HG03108 (cell line): ENCODE data around the gene BORCS5.

Source experiments
- ATAC-seq: cut with Tn5 transposase; IDR thresholded peaks from one replicate; pipeline ENCODE4 v1.9.1; 2021; ENCODE audit warnings: moderate library complexity; ENCODE audit not compliant: unreplicated experiment

The BORCS5 gene

GRCh38 chr12:12428961-12429657 is 72.2 kb downstream of the BORCS5 start:
- no peak for ATAC-seq

GRCh38 chr12:12432364-12432763 is 75.5 kb downstream of the BORCS5 start:
- no peak for ATAC-seq

GRCh38 chr12:12433203-12433731 is 76.4 kb downstream of the BORCS5 start:
- ATAC-seq = no peak

GRCh38 chr12:12436831-12437345 is 80.0 kb downstream of the BORCS5 start:
- ATAC-seq = no peak

- ATAC-seq = no peak
Observed at GRCh38 chr12:12439636-12440035, 82.8 kb downstream of the BORCS5 start.

GRCh38 chr12:12440784-12441428 is 84.0 kb downstream of the BORCS5 start:
- no peak for ATAC-seq

GRCh38 chr12:12441429-12441807 is 84.5 kb downstream of the BORCS5 start:
- no peak for ATAC-seq

GRCh38 chr12:12441843-12442461 is 85.1 kb downstream of the BORCS5 start:
- ATAC-seq = no peak

GRCh38 chr12:12442548-12443071 is 85.7 kb downstream of the BORCS5 start:
- no peak for ATAC-seq

- ATAC-seq = no peak
Observed at GRCh38 chr12:12443431-12443878, 86.6 kb downstream of the BORCS5 start.

- no peak for ATAC-seq
Observed at GRCh38 chr12:12445165-12445881, 88.4 kb downstream of the BORCS5 start.

GRCh38 chr12:12445882-12446181 is 89.0 kb downstream of the BORCS5 start:
- no peak for ATAC-seq

GRCh38 chr12:12446786-12447185 is 89.9 kb downstream of the BORCS5 start:
- ATAC-seq = no peak

GRCh38 chr12:12447236-12447635 is 90.4 kb downstream of the BORCS5 start:
- no peak for ATAC-seq

GRCh38 chr12:12447837-12448236 is 91.0 kb downstream of the BORCS5 start:
- no peak for ATAC-seq

- ATAC-seq = no peak
Observed at GRCh38 chr12:12449533-12450025, 92.7 kb downstream of the BORCS5 start.

- no peak for ATAC-seq
Observed at GRCh38 chr12:12450043-12450471, 93.2 kb downstream of the BORCS5 start.

GRCh38 chr12:12451098-12451497 is 94.2 kb downstream of the BORCS5 start:
- no peak for ATAC-seq

GRCh38 chr12:12452326-12452902 is 95.5 kb downstream of the BORCS5 start:
- ATAC-seq = no peak

GRCh38 chr12:12453635-12454034 is 96.8 kb downstream of the BORCS5 start:
- no peak for ATAC-seq
